ENCODE results near the gene TAS2R5. TPM values are rescaled to one million over a fixed set of nuclear protein-coding genes. Genes with fewer than 3 reads are reported as not detected.
"Not testable (repeated sequence)": the region's sequence is repeated elsewhere in the genome, so short reads cannot be mapped to it uniquely, and the experiment has no call there.

TAS2R5 gene
- total and polyA plus RNA-seq, 2 donors (not counting 1 experiment from before 2014, with no cell fraction given): 0.07 to 1.3 TPM

DNA sequence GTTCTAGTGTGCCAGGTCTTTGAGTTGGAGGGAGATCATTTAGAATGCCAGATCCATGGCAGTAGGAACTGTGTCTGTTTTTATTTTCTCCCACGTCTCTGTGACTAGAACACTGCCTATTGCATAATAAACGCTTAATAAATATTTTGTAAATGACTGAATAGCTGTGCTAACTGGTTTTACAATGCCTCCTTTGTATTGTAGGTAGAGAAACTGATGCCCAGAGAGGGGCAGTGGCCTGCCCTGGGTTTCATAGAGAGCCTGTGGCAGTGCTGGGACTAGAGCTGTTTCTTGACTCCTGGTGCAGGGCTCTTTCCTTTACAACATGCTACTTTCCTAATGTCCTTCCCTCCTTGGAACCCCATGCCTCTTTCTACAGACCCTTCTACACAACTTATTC, 2.5 kb downstream of the TAS2R5 start:
- Histone ChIP-seq H3K36me3 (ENCODE audit: control insufficient read depth, insufficient read depth, low read length) (no peaks in the 10 kb centered on the region), H3K4me1 (ENCODE audit: control insufficient read depth, extremely low read depth, insufficient read depth, low read length) (no peaks in the 10 kb centered on the region), H3K79me2 (ENCODE audit: control insufficient read depth, insufficient read depth, low read length) (no peaks in the 10 kb centered on the region), H3K9me3 (ENCODE audit: control insufficient read depth, insufficient read depth, low read depth, low read length) (no peaks in the 10 kb centered on the region), H3K4me2 (ENCODE audit: extremely low read depth, insufficient read depth, low read length) (no peak overlapping the region), H3K4me3 (replicated peaks in 1 of 4; ENCODE audit: control extremely low read depth in 1 of 4, insufficient read depth in 1 of 4, low read depth in 3 of 4, low read length in 4 of 4) (no peak overlapping the region), H3K9ac (ENCODE audit: insufficient read depth, low read length) (no peak overlapping the region), H4K20me1 (ENCODE audit: control insufficient read depth, extremely low read depth, insufficient read depth, low read length) (no peaks in the 10 kb centered on the region), H3K27me3 (ENCODE audit: control insufficient read depth, insufficient read depth, low read length) (no peaks in the 10 kb centered on the region), H2AFZ (ENCODE audit: low read length) (no peak overlapping the region), H3K27ac (ENCODE audit: insufficient read depth, low read length) (no peak overlapping the region)
- TF ChIP-seq, protein P1, sequence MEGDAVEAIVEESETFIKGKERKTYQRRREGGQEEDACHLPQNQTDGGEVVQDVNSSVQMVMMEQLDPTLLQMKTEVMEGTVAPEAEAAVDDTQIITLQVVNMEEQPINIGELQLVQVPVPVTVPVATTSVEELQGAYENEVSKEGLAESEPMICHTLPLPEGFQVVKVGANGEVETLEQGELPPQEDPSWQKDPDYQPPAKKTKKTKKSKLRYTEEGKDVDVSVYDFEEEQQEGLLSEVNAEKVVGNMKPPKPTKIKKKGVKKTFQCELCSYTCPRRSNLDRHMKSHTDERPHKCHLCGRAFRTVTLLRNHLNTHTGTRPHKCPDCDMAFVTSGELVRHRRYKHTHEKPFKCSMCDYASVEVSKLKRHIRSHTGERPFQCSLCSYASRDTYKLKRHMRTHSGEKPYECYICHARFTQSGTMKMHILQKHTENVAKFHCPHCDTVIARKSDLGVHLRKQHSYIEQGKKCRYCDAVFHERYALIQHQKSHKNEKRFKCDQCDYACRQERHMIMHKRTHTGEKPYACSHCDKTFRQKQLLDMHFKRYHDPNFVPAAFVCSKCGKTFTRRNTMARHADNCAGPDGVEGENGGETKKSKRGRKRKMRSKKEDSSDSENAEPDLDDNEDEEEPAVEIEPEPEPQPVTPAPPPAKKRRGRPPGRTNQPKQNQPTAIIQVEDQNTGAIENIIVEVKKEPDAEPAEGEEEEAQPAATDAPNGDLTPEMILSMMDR (conservative IDR thresholded peaks at IDR 0.05 in 1 of 2, IDR thresholded peaks at IDR 0.05 in 1 of 2; ENCODE audit: low read depth in 1 of 2, low read length in 2 of 2): no peak
- TF ChIP-seq EZH2 (IDR thresholded peaks at IDR 0.05; ENCODE audit: low read length, missing control alignments): no peak
- no peak for DNase-seq (ENCODE audit: low read depth in 2 of 2)

DNA sequence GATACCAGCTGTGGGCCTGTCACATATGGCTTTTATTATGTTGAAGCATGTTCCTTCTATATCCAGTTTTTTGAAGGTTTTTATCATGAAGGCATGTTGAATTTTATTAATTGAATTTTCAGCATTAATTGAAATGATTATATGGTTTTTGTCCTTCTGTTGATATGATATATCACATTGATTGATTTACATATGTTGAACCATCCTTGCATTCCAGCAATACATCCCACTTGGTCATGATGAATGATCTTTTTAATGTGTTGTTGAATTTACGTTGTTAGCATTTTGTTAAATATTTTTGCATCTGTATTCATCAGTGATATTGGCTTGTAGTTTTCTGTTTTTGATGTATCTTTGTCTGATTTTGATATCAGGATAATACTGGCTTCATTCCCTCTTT, 30.1 kb downstream of the TAS2R5 start:
- no peaks in the 10 kb centered on the region for H4K20me1 ChIP-seq (ENCODE audit: control insufficient read depth, extremely low read depth, insufficient read depth, low read length)

DNA sequence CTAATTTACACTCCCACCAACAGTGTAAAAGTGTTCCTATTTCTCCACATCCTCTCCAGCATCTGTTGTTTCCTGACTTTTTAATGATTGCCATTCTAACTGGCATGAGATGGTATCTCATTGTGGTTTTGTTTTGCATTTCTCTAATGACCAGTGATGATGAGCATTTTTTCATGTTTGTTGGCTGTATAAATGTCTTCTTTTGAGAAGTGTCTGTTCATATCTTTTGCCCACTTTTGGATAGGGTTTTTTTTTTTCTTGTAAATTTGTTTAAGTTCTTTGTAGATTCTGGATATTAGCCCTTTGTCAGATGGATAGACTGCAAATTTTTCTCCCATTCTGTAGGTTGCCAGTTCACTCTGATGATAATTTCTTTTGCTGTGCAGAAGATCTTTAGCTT, 32.4 kb downstream of the TAS2R5 start:
- H3K4me3 ChIP-seq (replicated peaks in 1 of 4; ENCODE audit: control extremely low read depth in 1 of 4, insufficient read depth in 1 of 4, low read depth in 3 of 4, low read length in 4 of 4); H3K27me3 ChIP-seq (ENCODE audit: control insufficient read depth, insufficient read depth, low read length): not testable (repeated sequence)

More for the DNA sequence above, 30.1 kb downstream of the TAS2R5 start:
- Histone ChIP-seq H3K4me3 (replicated peaks in 1 of 4; ENCODE audit: control extremely low read depth in 1 of 4, insufficient read depth in 1 of 4, low read depth in 3 of 4, low read length in 4 of 4) (no peak overlapping the region), H3K4me2 (ENCODE audit: extremely low read depth, insufficient read depth, low read length) (no peak overlapping the region), H3K27me3 (ENCODE audit: control insufficient read depth, insufficient read depth, low read length) (no peaks in the 10 kb centered on the region), H3K27ac (ENCODE audit: insufficient read depth, low read length) (no peak overlapping the region), H3K36me3 (ENCODE audit: control insufficient read depth, insufficient read depth, low read length) (no peaks in the 10 kb centered on the region), H3K9ac (ENCODE audit: insufficient read depth, low read length) (no peak overlapping the region), H3K4me1 (ENCODE audit: control insufficient read depth, extremely low read depth, insufficient read depth, low read length) (no peaks in the 10 kb centered on the region), H3K79me2 (ENCODE audit: control insufficient read depth, insufficient read depth, low read length) (no peaks in the 10 kb centered on the region), H3K9me3 (ENCODE audit: control insufficient read depth, insufficient read depth, low read depth, low read length) (no peaks in the 10 kb centered on the region), H2AFZ (ENCODE audit: low read length) (no peak overlapping the region)
- no peak for DNase-seq (ENCODE audit: low read depth in 2 of 2)
- no peak for TF ChIP-seq EZH2 (IDR thresholded peaks at IDR 0.05; ENCODE audit: low read length, missing control alignments)
- TF ChIP-seq, protein P1 (conservative IDR thresholded peaks at IDR 0.05 in 1 of 2, IDR thresholded peaks at IDR 0.05 in 1 of 2; ENCODE audit: low read depth in 1 of 2, low read length in 2 of 2): no peak

More for the DNA sequence above, 32.4 kb downstream of the TAS2R5 start:
- H3K27ac ChIP-seq (ENCODE audit: insufficient read depth, low read length); H3K9me3 ChIP-seq (ENCODE audit: control insufficient read depth, insufficient read depth, low read depth, low read length); H3K36me3 ChIP-seq (ENCODE audit: control insufficient read depth, insufficient read depth, low read length); H3K79me2 ChIP-seq (ENCODE audit: control insufficient read depth, insufficient read depth, low read length); H2AFZ ChIP-seq (ENCODE audit: low read length); DNase-seq (ENCODE audit: low read depth in 2 of 2); H3K4me2 ChIP-seq (ENCODE audit: extremely low read depth, insufficient read depth, low read length); H4K20me1 ChIP-seq (ENCODE audit: control insufficient read depth, extremely low read depth, insufficient read depth, low read length); H3K4me1 ChIP-seq (ENCODE audit: control insufficient read depth, extremely low read depth, insufficient read depth, low read length); H3K9ac ChIP-seq (ENCODE audit: insufficient read depth, low read length): not testable (repeated sequence)

Measured in fibroblast of lung (primary cell).